Activated CD4-positive, alpha-beta T cell treated with anti-CD3 and anti-CD28 coated beads, Interleukin-2, amount 10 ng/mL, durations not matched to agents 7 days and 5 days (primary cell): ENCODE data around the gene PPARD. TPM values are rescaled to one million over a fixed set of nuclear protein-coding genes. Genes with fewer than 3 reads are reported as not detected.

Source experiments
- CTCF ChIA-PET: fragments of 350-600 bp; sonication (Branson Sonifier 250); formaldehyde crosslinking; loops from one replicate; lab custom pipeline; 2021; ENCODE audit warnings: antibody characterized with exemption; lab: Charles Lee
- POLR2A ChIA-PET: fragments of 350-600 bp; sonication (Branson Sonifier 250); formaldehyde crosslinking; loops from one replicate; lab custom pipeline; 2021; ENCODE audit warnings: antibody characterized with exemption; lab: Charles Lee
- DNase-seq: peaks from one replicate; pipeline ENCODE4 v3.0.0-alpha.2; 2020
- H3K27ac Mint-ChIP-seq: one replicate; pipeline ENCODE4 v1.8.0; 2021; ENCODE audit warnings: mild to moderate bottlenecking, moderate library complexity, mixed read lengths
- H3K27me3 Mint-ChIP-seq: one replicate; pipeline ENCODE4 v1.8.0; 2021; ENCODE audit warnings: mixed read lengths
- H3K36me3 Mint-ChIP-seq: one replicate; pipeline ENCODE4 v1.8.0; 2021; ENCODE audit warnings: low read depth, mixed read lengths
- H3K4me1 Mint-ChIP-seq: one replicate; pipeline ENCODE4 v1.8.0; 2021; ENCODE audit warnings: mixed read lengths
- H3K4me3 Mint-ChIP-seq: one replicate; pipeline ENCODE4 v1.8.0; 2021; ENCODE audit warnings: mild to moderate bottlenecking, moderate library complexity, mixed read lengths
- H3K9me3 Mint-ChIP-seq: one replicate; pipeline ENCODE4 v1.8.0; 2021; ENCODE audit warnings: mixed read lengths
- total RNA-seq, 2 experiments: library from RNA; stranded (reverse); gene quantifications; one replicate each; pipeline ENCODE4 v1.2.3, GENCODE V29; 2021

PPARD gene
- total RNA-seq, 2 experiments from 2014 or later = 24.4 to 25.8 TPM

DNA sequence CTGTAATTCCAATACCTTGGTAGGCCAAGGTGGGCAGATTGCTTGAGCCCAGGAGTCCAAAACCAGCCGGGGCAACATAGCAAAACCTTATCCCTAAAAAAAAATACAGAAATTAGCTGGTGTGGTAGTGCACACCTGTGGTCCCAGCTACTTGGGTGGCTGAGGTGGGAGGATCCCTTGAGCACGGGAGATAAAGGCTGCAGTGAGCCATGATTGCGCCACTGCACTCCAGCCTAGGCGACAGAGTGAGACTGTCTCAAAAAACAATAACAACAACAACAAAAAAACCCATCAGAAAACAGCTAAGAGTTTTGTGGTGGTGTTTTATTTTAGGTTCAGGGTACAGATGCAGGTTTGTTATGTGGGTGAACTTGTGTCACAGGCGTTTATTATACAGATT lies 66.9 kb downstream of the PPARD start:
- Mint-ChIP-seq H3K4me1 (peaks cover 32% of the 10 kb centered on the region), H3K4me3 (no peak overlapping the region), H3K27ac (no peak overlapping the region), H3K9me3 (no peaks in the 10 kb centered on the region), H3K27me3 (no peaks in the 10 kb centered on the region), H3K36me3 (peaks cover 25% of the 10 kb centered on the region)
- CTCF ChIA-PET = interaction anchor here (0.6 to 1.1 kb wide), 2 partner anchors 8 to 13 kb away, joined by 3 to 4 read pairs; no protein-coding TSS in a partner anchor
- no peak for DNase-seq
- POLR2A ChIA-PET = no interaction called here

DNA sequence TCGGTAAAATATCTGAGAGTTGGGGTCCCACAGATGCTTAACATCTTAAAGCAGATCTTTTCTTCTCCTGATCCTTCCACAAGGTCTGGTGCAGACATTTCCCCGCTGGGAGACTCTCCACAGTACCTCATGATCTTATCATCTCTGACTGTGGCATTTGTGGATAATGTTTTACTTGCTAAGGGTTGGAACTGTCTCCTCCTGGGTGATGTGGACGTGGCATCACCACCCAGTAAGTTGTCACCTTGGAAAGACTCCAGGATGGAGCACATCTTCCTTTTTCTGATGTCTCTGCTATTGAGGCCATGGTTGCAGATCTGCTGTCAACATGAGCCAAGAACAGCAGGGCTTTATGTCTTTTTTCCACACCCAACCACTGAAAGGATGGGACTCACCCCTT lies 67.8 kb downstream of the PPARD start:
- H3K4me3 Mint-ChIP-seq = peak overlapping the region; percentile 51
- peaks cover 32% of the 10 kb centered on the region for H3K36me3 Mint-ChIP-seq
- POLR2A ChIA-PET = no interaction called here
- CTCF ChIA-PET = no interaction called here
- peak overlapping the region; percentile 79 for H3K27ac Mint-ChIP-seq
- no peaks in the 10 kb centered on the region for H3K9me3 Mint-ChIP-seq
- no peaks in the 10 kb centered on the region for H3K27me3 Mint-ChIP-seq
- DNase-seq = no peak
- H3K4me1 Mint-ChIP-seq = peaks cover 41% of the 10 kb centered on the region

GRCh38 chr6:35411066-35411465 lies 68.7 kb downstream of the PPARD start:
- peak overlapping the region; percentile 51 for H3K4me3 Mint-ChIP-seq
- peaks cover 48% of the 10 kb centered on the region for H3K4me1 Mint-ChIP-seq
- peak; percentile 45 for DNase-seq
- CTCF ChIA-PET = interaction anchor here (0.6 to 1.6 kb wide), 6 partner anchors 9 to 516 kb away, joined by 3 to 4 read pairs (median 4); no protein-coding TSS in a partner anchor
- H3K27me3 Mint-ChIP-seq = no peaks in the 10 kb centered on the region
- no peaks in the 10 kb centered on the region for H3K9me3 Mint-ChIP-seq
- peak overlapping the region; percentile 79 for H3K27ac Mint-ChIP-seq
- peaks cover 39% of the 10 kb centered on the region for H3K36me3 Mint-ChIP-seq
- POLR2A ChIA-PET = no interaction called here

DNA sequence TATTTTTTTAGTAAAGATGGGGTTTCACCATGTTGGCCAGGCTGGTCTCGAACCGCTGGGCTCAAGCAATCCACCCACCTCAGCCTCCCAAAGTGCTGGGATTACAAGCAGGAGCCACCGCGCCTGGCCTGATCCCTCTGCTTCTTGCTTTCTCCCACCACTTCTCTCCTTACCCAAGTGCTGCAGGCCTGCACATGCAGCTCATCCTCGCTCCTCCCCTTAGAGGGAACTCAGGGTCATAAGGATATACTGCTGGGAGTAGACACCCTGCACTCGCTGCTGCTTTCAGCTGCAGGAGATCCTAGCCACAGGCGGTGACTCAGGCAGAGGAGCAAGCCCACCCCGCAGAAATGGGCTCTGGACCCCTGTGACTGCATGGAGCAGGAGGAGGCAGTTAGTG lies 69.7 kb downstream of the PPARD start:
- Mint-ChIP-seq H3K4me1 (peaks cover 55% of the 10 kb centered on the region), H3K4me3 (no peak overlapping the region), H3K27me3 (no peaks in the 10 kb centered on the region), H3K9me3 (no peaks in the 10 kb centered on the region), H3K36me3 (peaks cover 43% of the 10 kb centered on the region), H3K27ac (no peak overlapping the region)
- ChIA-PET POLR2A (no interaction called here), CTCF (interaction anchor here (0.9 to 1.6 kb wide), 6 partner anchors 8 to 93 kb away, joined by 3 to 4 read pairs (median 4); no protein-coding TSS in a partner anchor)
- no peak for DNase-seq

- POLR2A ChIA-PET = no interaction called here
- no peaks in the 10 kb centered on the region for H3K9me3 Mint-ChIP-seq
- no peak overlapping the region for H3K27ac Mint-ChIP-seq
- CTCF ChIA-PET = interaction anchor here (2.1 kb wide), 1 partner anchor 9 kb away, joined by 12 read pairs; no protein-coding TSS in a partner anchor
- peaks cover 72% of the 10 kb centered on the region for H3K4me1 Mint-ChIP-seq
- H3K36me3 Mint-ChIP-seq = peaks cover 55% of the 10 kb centered on the region
- no peak overlapping the region for H3K4me3 Mint-ChIP-seq
- no peak for DNase-seq
- H3K27me3 Mint-ChIP-seq = no peaks in the 10 kb centered on the region
Observed at GRCh38 chr6:35413911-35414310, 71.6 kb downstream of the PPARD start.

- CTCF ChIA-PET = interaction anchor here (0.6 to 2.1 kb wide), 3 partner anchors 10 to 37 kb away, joined by 3 to 12 read pairs (median 5); partner anchors contain the start of gene FANCE
- DNase-seq = peak; percentile 18
- Mint-ChIP-seq H3K27ac (peak overlapping the region; percentile 55), H3K4me1 (peaks cover 76% of the 10 kb centered on the region), H3K27me3 (no peaks in the 10 kb centered on the region), H3K4me3 (no peak overlapping the region), H3K36me3 (peaks cover 60% of the 10 kb centered on the region), H3K9me3 (no peaks in the 10 kb centered on the region)
- POLR2A ChIA-PET = no interaction called here
Observed at GRCh38 chr6:35415065-35415891, 72.9 kb downstream of the PPARD start.

DNA sequence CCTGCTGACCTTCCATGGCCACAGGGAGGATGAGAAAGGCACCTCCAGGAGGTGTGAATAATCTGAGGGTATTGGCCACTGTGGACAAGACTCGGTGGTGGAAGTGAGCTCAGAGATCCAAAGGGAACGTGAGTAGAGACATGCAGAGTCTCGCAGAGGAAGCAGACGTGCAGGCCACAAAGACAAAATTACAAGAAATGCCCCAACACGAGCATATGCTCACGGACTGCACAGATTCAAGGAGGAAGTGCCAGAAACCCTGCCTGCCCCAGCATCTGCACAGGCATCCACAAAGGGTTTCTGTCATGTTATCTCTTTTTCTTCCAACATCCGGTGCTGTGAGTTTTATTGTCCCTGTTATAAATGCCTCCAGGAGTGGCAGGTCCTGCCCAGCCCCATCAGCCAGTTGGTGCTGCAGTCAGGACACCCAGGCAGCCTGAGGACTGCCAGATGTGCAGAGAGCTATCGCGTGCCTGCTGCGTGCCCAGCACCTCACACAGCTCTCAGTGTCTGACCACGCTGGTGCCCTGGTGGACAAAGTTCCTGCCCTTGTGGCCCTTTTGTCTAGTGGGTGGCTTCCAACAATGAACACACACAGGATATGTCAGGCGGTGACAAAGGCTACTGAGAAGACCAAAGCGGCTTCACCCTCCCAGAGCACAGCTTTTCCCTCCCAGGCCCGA lies 75.8 kb downstream of the PPARD start:
- Mint-ChIP-seq H3K9me3 (no peaks in the 10 kb centered on the region), H3K4me1 (peaks cover 60% of the 10 kb centered on the region), H3K4me3 (no peak overlapping the region), H3K27me3 (no peaks in the 10 kb centered on the region), H3K27ac (peak overlapping the region; percentile 84), H3K36me3 (peaks cover 51% of the 10 kb centered on the region)
- POLR2A ChIA-PET = no interaction called here
- CTCF ChIA-PET = interaction anchor here (1.1 to 3.1 kb wide), 5 partner anchors 10 to 90 kb away, joined by 3 to 10 read pairs (median 5); partner anchors contain the start of gene PPARD
- DNase-seq = peak; percentile 26

- peak overlapping the region; percentile 84 for H3K27ac Mint-ChIP-seq
- POLR2A ChIA-PET = interaction anchor here (0.7 kb wide), 1 partner anchor 42 kb away, joined by 4 read pairs; no protein-coding TSS in a partner anchor
- peaks cover 55% of the 10 kb centered on the region for H3K4me1 Mint-ChIP-seq
- no peak overlapping the region for H3K4me3 Mint-ChIP-seq
- peak; percentile 56 for DNase-seq
- CTCF ChIA-PET = interaction anchor here (0.9 to 3.1 kb wide), 9 partner anchors 8 to 77 kb away, joined by 3 to 10 read pairs (median 3); partner anchors contain the start of gene PPARD
- no peaks in the 10 kb centered on the region for H3K27me3 Mint-ChIP-seq
- no peaks in the 10 kb centered on the region for H3K9me3 Mint-ChIP-seq
- peaks cover 50% of the 10 kb centered on the region for H3K36me3 Mint-ChIP-seq
Observed at GRCh38 chr6:35419417-35419816, 77.1 kb downstream of the PPARD start.

DNA sequence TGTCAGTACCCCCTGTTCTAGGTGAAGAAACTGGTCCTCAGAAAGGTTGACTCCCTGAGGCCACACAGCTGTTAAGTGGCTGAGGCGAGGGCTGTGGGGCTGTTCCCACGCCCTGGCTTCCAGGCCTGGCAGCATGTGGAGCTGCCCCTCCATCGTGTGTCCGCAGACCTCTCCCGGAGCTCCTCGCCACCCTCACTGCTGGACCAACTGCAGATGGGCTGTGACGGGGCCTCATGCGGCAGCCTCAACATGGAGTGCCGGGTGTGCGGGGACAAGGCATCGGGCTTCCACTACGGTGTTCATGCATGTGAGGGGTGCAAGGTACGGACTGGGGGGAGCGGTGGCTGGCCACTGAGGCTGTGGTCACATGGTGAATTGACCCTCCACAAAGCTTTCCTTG lies 77.6 kb downstream of the PPARD start:
- H3K36me3 Mint-ChIP-seq = peaks cover 50% of the 10 kb centered on the region
- H3K27me3 Mint-ChIP-seq = no peaks in the 10 kb centered on the region
- DNase-seq = no peak
- H3K27ac Mint-ChIP-seq = peak overlapping the region; percentile 84
- POLR2A ChIA-PET = no interaction called here
- H3K4me3 Mint-ChIP-seq = no peak overlapping the region
- peaks cover 49% of the 10 kb centered on the region for H3K4me1 Mint-ChIP-seq
- CTCF ChIA-PET = interaction anchor here (0.9 to 1.7 kb wide), 7 partner anchors 8 to 87 kb away, joined by 3 to 9 read pairs (median 3); no protein-coding TSS in a partner anchor
- no peaks in the 10 kb centered on the region for H3K9me3 Mint-ChIP-seq

GRCh38 chr6:35425284-35425683 lies 82.9 kb downstream of the PPARD start:
- Mint-ChIP-seq H3K36me3 (peaks cover 50% of the 10 kb centered on the region), H3K27me3 (no peaks in the 10 kb centered on the region), H3K4me1 (peaks cover 10% of the 10 kb centered on the region), H3K9me3 (peaks cover 20% of the 10 kb centered on the region), H3K27ac (no peak overlapping the region), H3K4me3 (no peak overlapping the region)
- ChIA-PET POLR2A (no interaction called here), CTCF (interaction anchor here (1.0 to 1.2 kb wide), 3 partner anchors 13 to 26 kb away, joined by 3 to 4 read pairs (median 3); partner anchors contain the start of gene FANCE)
- DNase-seq = no peak

DNA sequence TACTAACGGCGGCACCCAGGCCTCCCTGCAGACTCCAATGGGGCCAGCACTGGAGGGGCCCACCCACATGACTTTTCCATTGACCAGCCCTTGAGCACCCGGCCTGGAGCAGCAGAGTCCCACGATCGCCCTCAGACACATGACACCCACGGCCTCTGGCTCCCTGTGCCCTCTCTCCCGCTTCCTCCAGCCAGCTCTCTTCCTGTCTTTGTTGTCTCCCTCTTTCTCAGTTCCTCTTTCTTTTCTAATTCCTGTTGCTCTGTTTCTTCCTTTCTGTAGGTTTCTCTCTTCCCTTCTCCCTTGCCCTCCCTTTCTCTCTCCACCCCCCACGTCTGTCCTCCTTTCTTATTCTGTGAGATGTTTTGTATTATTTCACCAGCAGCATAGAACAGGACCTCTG lies 83.7 kb downstream of the PPARD start:
- H3K27me3 Mint-ChIP-seq = no peaks in the 10 kb centered on the region
- peaks cover 7% of the 10 kb centered on the region for H3K4me1 Mint-ChIP-seq
- no peak for DNase-seq
- POLR2A ChIA-PET = no interaction called here
- peak overlapping the region; percentile 64 for H3K27ac Mint-ChIP-seq
- CTCF ChIA-PET = interaction anchor here (0.8 to 1.1 kb wide), 3 partner anchors 18 to 42 kb away, joined by 3 read pairs; partner anchors contain the start of genes FANCE and RPL10A
- no peak overlapping the region for H3K4me3 Mint-ChIP-seq
- peaks cover 47% of the 10 kb centered on the region for H3K36me3 Mint-ChIP-seq
- H3K9me3 Mint-ChIP-seq = peaks cover 21% of the 10 kb centered on the region

GRCh38 chr6:35427435-35427834 lies 85.1 kb downstream of the PPARD start:
- Mint-ChIP-seq H3K9me3 (peaks cover 21% of the 10 kb centered on the region), H3K27me3 (no peaks in the 10 kb centered on the region), H3K36me3 (peaks cover 41% of the 10 kb centered on the region), H3K27ac (no peak overlapping the region), H3K4me1 (peaks cover 7% of the 10 kb centered on the region), H3K4me3 (no peak overlapping the region)
- ChIA-PET POLR2A (no interaction called here), CTCF (interaction anchor here (1.7 kb wide), 1 partner anchor 8 kb away, joined by 3 read pairs; no protein-coding TSS in a partner anchor)
- no peak for DNase-seq
